HG02840 (cell line): ENCODE data around the gene CCN2.
A peak's percentile ranks its signal among the peaks of the same experiment; 100 is the strongest.
"Not testable (repeated sequence)": the region's sequence is repeated elsewhere in the genome, so short reads cannot be mapped to it uniquely, and the experiment has no call there.

Source experiments
- ATAC-seq: cut with Tn5 transposase; IDR thresholded peaks from one replicate; pipeline ENCODE4 v1.9.1; 2021; ENCODE audit warnings: mild to moderate bottlenecking, moderate library complexity, moderate number of reproducible peaks; ENCODE audit not compliant: unreplicated experiment, low FRiP score

The CCN2 gene

DNA sequence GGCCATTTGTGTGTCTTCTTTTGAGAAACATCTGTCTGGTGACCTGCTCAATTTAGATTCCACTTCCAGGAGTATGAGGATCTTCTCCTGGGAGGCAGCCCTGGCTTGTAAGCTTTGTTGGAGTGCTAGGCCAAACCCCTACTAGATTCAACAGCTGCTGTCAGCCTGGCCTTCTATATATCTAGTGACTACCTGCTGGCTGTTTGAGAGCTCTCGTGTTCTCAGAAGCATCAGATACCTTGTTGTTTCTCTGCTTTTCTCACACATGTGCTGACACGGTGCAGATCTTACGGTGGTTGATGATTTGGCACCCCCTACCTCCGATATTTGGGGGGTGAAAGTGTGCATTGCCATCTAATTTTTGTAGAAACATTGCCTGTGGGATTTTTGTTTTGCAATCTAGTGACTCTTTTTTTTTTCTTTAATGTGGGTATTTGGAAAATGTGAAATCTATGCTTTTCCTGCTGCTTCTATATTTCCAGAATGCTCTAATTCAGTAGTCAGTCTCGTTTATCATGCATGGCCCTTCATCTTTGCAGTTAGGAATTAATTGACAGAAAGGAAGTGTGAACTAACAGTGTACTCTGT lies 4.7 kb downstream of the CCN2 start:
- ATAC-seq, result no peak

DNA sequence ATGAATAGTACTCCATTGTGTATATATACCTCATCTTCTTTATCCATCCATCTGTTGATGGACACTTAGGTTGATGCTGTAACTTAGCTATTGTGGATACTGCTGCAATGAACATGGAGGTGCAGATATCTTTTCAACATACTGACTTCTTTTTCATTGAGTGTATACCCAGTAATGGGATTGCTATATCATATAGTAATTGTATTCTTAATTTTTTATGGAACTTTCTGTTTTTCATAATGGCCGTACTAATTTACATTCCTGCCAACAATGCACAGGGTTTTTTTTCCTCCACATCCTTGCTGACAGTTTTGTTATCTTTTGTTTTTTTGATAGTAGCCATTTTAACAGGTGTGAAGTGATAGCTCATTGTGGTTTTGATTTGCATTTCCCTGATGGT lies 5.2 kb downstream of the CCN2 start:
- ATAC-seq, result no peak

- no peak for ATAC-seq
These were observed 13.2 kb downstream of the CCN2 start for GRCh38 chr6:131937703-131938631.

DNA sequence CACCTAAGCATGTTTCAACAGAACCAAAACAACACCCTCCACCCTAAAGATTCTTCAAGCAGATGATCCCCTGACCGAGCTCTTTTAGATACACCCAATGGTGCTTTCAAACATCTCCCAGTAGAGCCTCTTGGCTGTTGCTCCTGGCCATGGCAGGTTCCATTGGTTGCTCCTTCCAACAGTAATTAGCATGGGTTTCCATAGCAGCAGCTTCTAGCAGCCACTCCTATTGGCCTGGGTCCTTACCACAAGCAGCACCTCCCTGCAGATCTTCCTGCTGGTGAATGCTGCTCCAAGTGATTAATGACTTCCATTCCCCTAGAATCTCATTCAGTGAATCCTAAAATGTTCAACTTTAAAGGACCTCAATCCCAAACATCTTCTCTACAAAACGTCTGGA lies 13.9 kb downstream of the CCN2 start:
- no peak for ATAC-seq

GRCh38 chr6:131936156-131936555 lies 15.0 kb downstream of the CCN2 start:
- ATAC-seq, result no peak

DNA sequence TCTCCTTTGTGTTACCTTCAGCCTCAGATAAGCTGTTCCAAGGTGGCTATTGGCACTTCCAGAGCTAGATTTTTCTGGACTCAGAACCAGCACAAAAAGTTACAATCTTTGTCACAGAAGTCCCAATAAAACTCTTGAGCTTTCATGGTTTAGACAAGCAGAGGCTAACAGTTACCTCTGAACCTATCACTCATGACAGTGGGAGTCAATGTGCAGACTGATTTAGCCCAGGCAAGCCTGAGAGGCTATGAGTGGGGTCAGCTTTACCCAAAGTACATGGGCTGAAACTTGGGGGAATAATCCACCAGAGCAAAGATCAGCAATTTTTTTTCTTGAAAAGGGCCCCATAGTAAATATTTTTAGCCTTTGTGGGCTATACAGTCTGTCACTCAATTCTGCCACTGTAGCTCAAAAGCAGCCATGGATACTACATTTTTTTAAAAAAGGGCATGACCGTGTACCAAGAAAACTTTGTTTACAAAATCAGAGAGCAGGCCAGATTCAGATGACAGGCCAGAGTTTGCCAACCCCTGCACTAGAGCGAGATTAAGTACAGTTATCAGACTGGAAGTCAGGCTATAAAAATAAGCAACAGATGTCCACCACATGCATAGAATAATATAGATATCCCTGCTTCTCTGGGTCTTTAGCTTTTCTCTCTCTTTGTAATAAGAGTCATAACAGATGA lies 20.0 kb downstream of the CCN2 start:
- ATAC-seq, result no peak

DNA sequence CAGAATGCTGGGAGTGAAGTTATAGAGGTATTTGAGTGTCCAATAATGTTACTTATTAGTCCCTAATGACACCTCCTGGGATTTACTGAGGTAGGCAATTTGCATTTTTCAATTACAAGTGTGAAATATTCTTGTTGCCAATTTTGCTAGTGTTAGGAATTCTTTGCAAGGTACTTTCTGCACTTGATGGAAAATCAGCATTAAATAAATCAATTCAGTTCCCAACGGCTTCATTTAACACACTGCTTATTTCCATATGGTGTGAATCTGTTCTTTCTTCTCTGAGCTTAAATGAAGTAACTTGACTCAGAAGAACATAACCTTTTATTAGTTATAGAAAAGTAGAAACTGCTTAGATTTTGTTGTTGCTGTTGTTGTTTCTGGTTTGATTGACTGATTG lies 21.2 kb downstream of the CCN2 start:
- no peak for ATAC-seq

DNA sequence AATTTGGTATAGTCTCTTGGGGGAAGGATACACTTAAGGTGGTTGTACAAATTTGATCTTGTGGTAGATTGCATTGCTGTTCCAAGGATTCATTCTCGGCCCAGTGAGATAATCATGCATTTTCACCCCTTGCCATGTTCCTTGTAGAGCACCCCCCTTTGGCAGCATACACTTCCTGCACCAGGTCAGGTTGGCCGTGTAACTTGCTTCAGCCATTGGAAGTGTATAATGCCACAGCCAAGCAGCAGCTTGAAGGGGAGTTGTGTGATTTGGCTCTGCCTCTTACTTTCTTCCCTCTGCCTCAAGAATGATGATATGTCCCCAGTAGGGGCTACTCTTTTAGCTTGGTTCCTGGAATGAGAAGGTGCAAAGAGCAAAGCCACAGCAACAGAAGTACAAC lies 21.9 kb downstream of the CCN2 start:
- ATAC-seq, result no peak

DNA sequence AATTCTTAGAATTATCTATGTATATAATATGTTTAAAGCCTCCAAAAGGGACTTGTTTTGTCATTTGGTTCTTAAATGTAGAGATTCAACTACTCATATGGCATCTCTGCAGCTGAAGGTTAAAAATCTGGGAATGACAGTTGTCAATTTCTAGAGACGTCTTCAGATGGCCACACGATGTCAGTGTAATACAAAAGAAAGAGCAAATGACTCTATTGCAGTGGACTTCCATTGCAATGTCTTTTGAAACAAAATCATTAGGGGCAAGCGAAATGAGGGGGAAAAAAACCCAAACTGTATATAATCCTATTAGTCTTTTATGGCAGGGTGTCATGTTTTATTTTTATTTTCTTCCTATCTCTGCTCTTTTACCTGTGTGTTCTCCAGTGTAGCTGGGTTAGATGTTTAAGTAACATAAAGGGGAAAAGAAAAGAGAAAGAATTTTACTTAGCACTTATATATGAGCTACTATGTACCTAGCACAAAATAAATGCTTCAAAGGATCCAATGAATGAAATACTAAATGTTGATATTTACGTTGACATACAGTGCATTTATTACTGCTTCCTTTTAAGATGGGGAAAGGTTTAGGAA lies 26.2 kb downstream of the CCN2 start:
- ATAC-seq, result no peak

- no peak for ATAC-seq
These were observed 27.8 kb downstream of the CCN2 start for GRCh38 chr6:131923356-131923755.

- no peak for ATAC-seq
These were observed 30.5 kb downstream of the CCN2 start for GRCh38 chr6:131920656-131921055.

- ATAC-seq, result no peak
These were observed 32.4 kb downstream of the CCN2 start for GRCh38 chr6:131918650-131919355.

GRCh38 chr6:131917763-131918649 lies 33.2 kb downstream of the CCN2 start:
- no peak for ATAC-seq

DNA sequence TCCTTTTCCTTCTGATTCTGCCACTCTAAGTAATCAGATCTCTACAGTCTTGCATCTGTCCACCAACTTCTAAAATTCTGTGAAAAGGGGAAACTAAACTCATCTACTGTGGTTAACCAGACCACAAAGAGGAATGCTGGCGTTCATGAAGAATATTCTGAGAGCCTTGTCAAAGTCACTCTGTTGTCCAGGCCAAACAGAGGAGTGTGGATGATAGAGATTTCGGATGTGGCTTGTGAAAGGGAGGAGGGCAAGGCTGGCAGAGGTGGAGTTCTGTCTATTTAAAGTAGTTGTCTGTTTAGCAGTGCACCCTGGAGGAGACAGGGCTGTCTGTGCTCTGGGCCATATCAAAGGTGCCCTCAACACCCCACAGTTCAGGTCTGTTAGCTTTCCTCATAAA lies 33.9 kb downstream of the CCN2 start:
- no peak for ATAC-seq

- ATAC-seq, result no peak
These were observed 34.3 kb downstream of the CCN2 start for GRCh38 chr6:131916847-131917246.

- ATAC-seq, result not testable (repeated sequence)
These were observed 34.9 kb downstream of the CCN2 start for GRCh38 chr6:131916091-131916796.

- ATAC-seq, result peak; percentile 81
These were observed 36.0 kb downstream of the CCN2 start for GRCh38 chr6:131914967-131915751.

GRCh38 chr6:131914234-131914633 lies 36.9 kb downstream of the CCN2 start:
- no peak for ATAC-seq
